Measurements from ENCODE around the gene KDM4B. TPM values are rescaled to one million over a fixed set of nuclear protein-coding genes. Genes with fewer than 3 reads are reported as not detected.
A peak's percentile ranks its signal among the peaks of the same experiment; 100 is the strongest.

KDM4B gene
- total and polyA plus RNA-seq, 9 of the 15 experiments (the other 6 are each of a cell fraction or from before 2014, with no cell fraction given): 0.21 to 29.9 (median 7.3) TPM

GRCh38 chr19:5128251-5128935 lies 159.5 kb downstream of the KDM4B start (continued):
- TF ChIP-seq E2F6 (IDR thresholded peaks at IDR 0.05; ENCODE audit: borderline replicate concordance in 1 of 2, extremely low read depth in 1 of 2, insufficient read depth in 1 of 2, insufficient read length in 1 of 2, low read depth in 1 of 2, low read length in 1 of 2, poor library complexity in 1 of 2, severe bottlenecking in 1 of 2): peak in 1 of 2 experiments; percentile 16
- peak; percentile 25; the same call in 1 of the 2 replicates for TF ChIP-seq CTBP1 (IDR thresholded peaks at IDR 0.05; ENCODE audit: borderline replicate concordance)
- no peak for TF ChIP-seq TEAD1 (CRISPR knock-in tag; IDR thresholded peaks at IDR 0.05)
- TF ChIP-seq CHAMP1 (IDR thresholded peaks at IDR 0.05): no peak
- no peak for TF ChIP-seq ZBTB12 (CRISPR knock-in tag; IDR thresholded peaks at IDR 0.05)
- TF ChIP-seq MYBL2 (IDR thresholded peaks at IDR 0.05; ENCODE audit: low read depth): no peak
- TF ChIP-seq MYBL2 (CRISPR knock-in tag; IDR thresholded peaks at IDR 0.05; ENCODE audit: borderline replicate concordance): no peak
- TF ChIP-seq ILK (tag; IDR thresholded peaks at IDR 0.05; ENCODE audit: borderline replicate concordance, low read depth): no peak
- no peak for TF ChIP-seq NR0B1 (IDR thresholded peaks at IDR 0.05; ENCODE audit: partially characterized antibody)
- TF ChIP-seq CBFA2T2 (conservative IDR thresholded peaks at IDR 0.05): peak; percentile 41; the same call in 1 of the 2 replicates
- TF ChIP-seq TBL1XR1 (IDR thresholded peaks at IDR 0.05; ENCODE audit: low read length in 2 of 2): no peak
- no peak for TF ChIP-seq TFE3 (CRISPR knock-in tag; IDR thresholded peaks at IDR 0.05)
- TF ChIP-seq SMARCE1 (IDR thresholded peaks at IDR 0.05): no peak
- TF ChIP-seq TBP (optimal IDR thresholded peaks at IDR 0.05; ENCODE audit: low read depth, low read length): no peak
- TF ChIP-seq ZNF740 (CRISPR knock-in tag; IDR thresholded peaks at IDR 0.05): peak; percentile 71
- peak in 1 of 2 experiments; percentile 63; a peak in 2 of 4 replicates for TF ChIP-seq ZNF740 (tag; IDR thresholded peaks at IDR 0.05)
- TF ChIP-seq SRF (CRISPR knock-in tag; IDR thresholded peaks at IDR 0.05): no peak
